IPS-NIHi7 (cell line): ENCODE measurements around the gene ANKRD55.
A peak's percentile ranks its signal among the peaks of the same experiment; 100 is the strongest.
"Not testable (repeated sequence)": the region's sequence is repeated elsewhere in the genome, so short reads cannot be mapped to it uniquely, and the experiment has no call there.

Source experiments
- DNase-seq: peaks from one replicate; pipeline ENCODE4 v3.0.0; 2012; ENCODE audit warnings: mixed read lengths; ENCODE audit errors: extremely low spot score

The ANKRD55 gene

GRCh38 chr5:56144211-56144610, 88.9 kb downstream of the ANKRD55 start:
- DNase-seq, result no peak

- no peak for DNase-seq
These were observed 89.8 kb downstream of the ANKRD55 start for GRCh38 chr5:56143373-56143714.

- DNase-seq, result no peak
These were observed 90.3 kb downstream of the ANKRD55 start for GRCh38 chr5:56142614-56143372.

GRCh38 chr5:56142233-56142613, 90.9 kb downstream of the ANKRD55 start:
- no peak for DNase-seq

GRCh38 chr5:56140073-56140472, 93.1 kb downstream of the ANKRD55 start:
- DNase-seq, result no peak

- no peak for DNase-seq
These were observed 102.5 kb downstream of the ANKRD55 start for GRCh38 chr5:56130664-56131063.

- DNase-seq, result no peak
These were observed 103.8 kb downstream of the ANKRD55 start for GRCh38 chr5:56129288-56129687.

- no peak for DNase-seq
These were observed 105.0 kb downstream of the ANKRD55 start for GRCh38 chr5:56128113-56128512.

GRCh38 chr5:56126487-56127179, 106.5 kb downstream of the ANKRD55 start:
- no peak for DNase-seq

GRCh38 chr5:56123531-56124243, 109.4 kb downstream of the ANKRD55 start:
- peak; percentile 87 for DNase-seq

GRCh38 chr5:56122360-56122985, 110.7 kb downstream of the ANKRD55 start:
- not testable (repeated sequence) for DNase-seq

GRCh38 chr5:56119050-56119449, 114.1 kb downstream of the ANKRD55 start:
- no peak for DNase-seq

- no peak for DNase-seq
These were observed 116.5 kb downstream of the ANKRD55 start for GRCh38 chr5:56116599-56117141.

GRCh38 chr5:56115589-56115988, 117.5 kb downstream of the ANKRD55 start:
- no peak for DNase-seq

- DNase-seq, result no peak
These were observed 120.5 kb downstream of the ANKRD55 start for GRCh38 chr5:56112526-56113121.

GRCh38 chr5:56111404-56111781, 121.7 kb downstream of the ANKRD55 start:
- DNase-seq, result no peak

- no peak for DNase-seq
These were observed 122.3 kb downstream of the ANKRD55 start for GRCh38 chr5:56110646-56111403.

- DNase-seq, result no peak
These were observed 124.9 kb downstream of the ANKRD55 start for GRCh38 chr5:56108246-56108645.

GRCh38 chr5:56106837-56107236, 126.3 kb downstream of the ANKRD55 start:
- DNase-seq, result no peak

- no peak for DNase-seq
These were observed 127.4 kb downstream of the ANKRD55 start for GRCh38 chr5:56105511-56106291.
